Measurements from ENCODE around the gene PCA3. TPM values are rescaled to one million over a fixed set of nuclear protein-coding genes. Genes with fewer than 3 reads are reported as not detected.
"Not testable (repeated sequence)": the region's sequence is repeated elsewhere in the genome, so short reads cannot be mapped to it uniquely, and the experiment has no call there.

Gene PCA3
- total RNA-seq, 2 donors from 2014 or later: not detected

GRCh38 chr9:76738402-76738801 lies 25.8 kb upstream of the PCA3 start:
- ATAC-seq (ENCODE audit: insufficient number of reproducible peaks, low FRiP score, low read depth): no peak
- H3K9me3 ChIP-seq: no peaks in the 10 kb centered on the region
- no peak for TF ChIP-seq CTCF (IDR thresholded peaks at IDR 0.05)
- no peaks in the 10 kb centered on the region for H3K4me1 ChIP-seq (ENCODE audit: control insufficient read depth in 1 of 2, low read depth in 2 of 2)
- H3K27me3 ChIP-seq (replicated peaks; ENCODE audit: insufficient read depth): no peaks in the 10 kb centered on the region
- H3K27ac ChIP-seq: no peak overlapping the region
- H3K36me3 ChIP-seq: no peaks in the 10 kb centered on the region
- DNase-seq (ENCODE audit: low spot score): no peak
- no peak overlapping the region for H3K4me3 ChIP-seq

- no peaks in the 10 kb centered on the region for H3K27me3 ChIP-seq (replicated peaks; ENCODE audit: insufficient read depth)
- no peaks in the 10 kb centered on the region for H3K4me1 ChIP-seq (ENCODE audit: control insufficient read depth in 1 of 2, low read depth in 2 of 2)
- H3K4me3 ChIP-seq: no peak overlapping the region
- no peak for DNase-seq (ENCODE audit: low spot score)
- no peaks in the 10 kb centered on the region for H3K36me3 ChIP-seq
- ATAC-seq (ENCODE audit: insufficient number of reproducible peaks, low FRiP score, low read depth): no peak
- no peak for TF ChIP-seq CTCF (IDR thresholded peaks at IDR 0.05)
- H3K27ac ChIP-seq: no peak overlapping the region
- H3K9me3 ChIP-seq: no peaks in the 10 kb centered on the region
Measured at GRCh38 chr9:76741524-76741923, 22.7 kb upstream of the PCA3 start.

- H3K4me3 ChIP-seq; H3K27me3 ChIP-seq (replicated peaks; ENCODE audit: insufficient read depth); H3K4me1 ChIP-seq (ENCODE audit: control insufficient read depth in 1 of 2, low read depth in 2 of 2); H3K36me3 ChIP-seq; H3K9me3 ChIP-seq; H3K27ac ChIP-seq; DNase-seq (ENCODE audit: low spot score); ATAC-seq (ENCODE audit: insufficient number of reproducible peaks, low FRiP score, low read depth): not testable (repeated sequence)
Measured at GRCh38 chr9:76742890-76743289, 21.3 kb upstream of the PCA3 start.

GRCh38 chr9:76743931-76744330 lies 20.3 kb upstream of the PCA3 start:
- no peak overlapping the region for H3K27ac ChIP-seq

GRCh38 chr9:76744336-76744735 lies 19.9 kb upstream of the PCA3 start:
- H3K36me3 ChIP-seq: no peaks in the 10 kb centered on the region
- H3K4me1 ChIP-seq (ENCODE audit: control insufficient read depth in 1 of 2, low read depth in 2 of 2): no peaks in the 10 kb centered on the region
- TF ChIP-seq CTCF (IDR thresholded peaks at IDR 0.05): no peak

More at GRCh38 chr9:76743931-76744330, 20.3 kb upstream of the PCA3 start:
- no peak for ATAC-seq (ENCODE audit: insufficient number of reproducible peaks, low FRiP score, low read depth)
- no peaks in the 10 kb centered on the region for H3K27me3 ChIP-seq (replicated peaks; ENCODE audit: insufficient read depth)
- H3K4me3 ChIP-seq: no peak overlapping the region
- no peaks in the 10 kb centered on the region for H3K9me3 ChIP-seq
- no peaks in the 10 kb centered on the region for H3K36me3 ChIP-seq
- H3K4me1 ChIP-seq (ENCODE audit: control insufficient read depth in 1 of 2, low read depth in 2 of 2): no peaks in the 10 kb centered on the region
- TF ChIP-seq CTCF (IDR thresholded peaks at IDR 0.05): no peak
- no peak for DNase-seq (ENCODE audit: low spot score)

GRCh38 chr9:76751001-76751400 lies 13.2 kb upstream of the PCA3 start:
- H3K27me3 ChIP-seq (replicated peaks; ENCODE audit: insufficient read depth): no peaks in the 10 kb centered on the region
- ATAC-seq (ENCODE audit: insufficient number of reproducible peaks, low FRiP score, low read depth): no peak

More at GRCh38 chr9:76744336-76744735, 19.9 kb upstream of the PCA3 start:
- DNase-seq (ENCODE audit: low spot score) (no peak), ATAC-seq (ENCODE audit: insufficient number of reproducible peaks, low FRiP score, low read depth) (no peak)
- Histone ChIP-seq H3K27ac (no peak overlapping the region), H3K9me3 (no peaks in the 10 kb centered on the region), H3K27me3 (replicated peaks; ENCODE audit: insufficient read depth) (no peaks in the 10 kb centered on the region), H3K4me3 (no peak overlapping the region)

More at GRCh38 chr9:76751001-76751400, 13.2 kb upstream of the PCA3 start:
- H3K4me1 ChIP-seq (ENCODE audit: control insufficient read depth in 1 of 2, low read depth in 2 of 2): peaks cover 0 to 9% of the 10 kb centered on the region in 2 donors
- no peak overlapping the region for H3K4me3 ChIP-seq
- no peaks in the 10 kb centered on the region for H3K9me3 ChIP-seq
- no peak overlapping the region for H3K27ac ChIP-seq
- TF ChIP-seq CTCF (IDR thresholded peaks at IDR 0.05): no peak
- no peaks in the 10 kb centered on the region for H3K36me3 ChIP-seq
- DNase-seq (ENCODE audit: low spot score): no peak
